ENCODE results near the gene FAM177A1.

Gene FAM177A1

DNA sequence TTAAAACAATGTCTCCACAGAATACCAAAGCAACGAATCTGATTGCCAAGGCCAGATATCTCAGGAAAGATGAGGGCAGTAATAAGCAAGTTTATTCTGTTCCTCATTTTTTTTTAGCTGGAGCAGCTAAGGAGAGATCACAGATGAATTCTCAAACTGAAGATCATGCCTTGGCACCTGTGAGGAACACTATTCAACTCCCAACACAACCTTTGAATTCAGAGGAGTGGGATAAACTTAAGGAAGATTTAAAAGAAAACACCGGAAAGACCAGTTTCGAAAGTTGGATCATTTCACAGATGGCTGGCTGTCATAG is 77.3 kb downstream of the FAM177A1 start:
- no peak for DNase-seq (ENCODE audit: low read depth)

DNA sequence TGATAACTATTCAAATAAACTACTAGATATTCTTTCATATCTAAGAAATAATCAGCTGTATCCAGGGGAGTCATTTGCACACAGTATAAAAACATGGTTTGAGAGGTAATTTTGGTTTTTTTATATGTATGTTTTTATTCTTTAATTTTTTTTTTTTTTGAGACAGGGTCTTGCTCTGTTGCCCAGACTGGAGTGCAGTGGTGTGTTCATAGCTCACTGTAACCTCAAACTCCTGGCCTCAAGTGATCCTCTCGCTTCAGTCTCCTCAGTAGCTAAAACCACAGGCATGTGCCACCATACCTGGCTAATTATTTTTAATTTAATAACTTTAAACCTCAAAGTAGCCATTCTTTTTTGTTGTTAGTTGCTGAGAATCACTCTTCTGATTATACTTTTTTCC is 78.1 kb downstream of the FAM177A1 start:
- DNase-seq (ENCODE audit: low read depth), result no peak

All from stimulated activated CD8-positive, alpha-beta memory T cell treated with anti-CD3 and anti-CD28 coated beads, Interleukin-12 subunit alpha, Interleukin-12 subunit beta, amount 100 ng/mL, for 4 hours (primary cell).